Measurements from ENCODE around the gene SLC24A3.

DNA sequence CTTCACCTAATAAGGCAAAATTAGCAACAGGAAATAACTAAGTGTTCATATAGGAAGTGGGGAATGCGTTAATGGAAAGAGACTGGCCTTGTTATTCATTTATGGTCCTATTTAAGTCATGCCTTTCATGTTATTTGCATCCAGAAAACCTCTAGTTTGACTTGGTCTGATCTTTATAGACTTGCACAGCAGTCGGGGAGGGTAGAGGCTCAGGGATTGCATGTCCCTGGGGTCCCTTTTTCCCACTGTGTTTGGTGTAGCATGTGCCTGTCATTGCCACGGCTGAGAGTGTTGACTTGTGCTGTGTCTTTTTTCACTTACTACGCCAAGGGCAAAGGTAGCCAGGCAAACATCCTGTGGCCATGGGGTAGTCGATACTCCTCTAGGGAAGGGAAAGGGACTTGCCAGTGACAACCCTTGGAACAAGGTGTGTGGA, 440.2 kb downstream of the SLC24A3 start:
- TF ChIP-seq, protein P1, sequence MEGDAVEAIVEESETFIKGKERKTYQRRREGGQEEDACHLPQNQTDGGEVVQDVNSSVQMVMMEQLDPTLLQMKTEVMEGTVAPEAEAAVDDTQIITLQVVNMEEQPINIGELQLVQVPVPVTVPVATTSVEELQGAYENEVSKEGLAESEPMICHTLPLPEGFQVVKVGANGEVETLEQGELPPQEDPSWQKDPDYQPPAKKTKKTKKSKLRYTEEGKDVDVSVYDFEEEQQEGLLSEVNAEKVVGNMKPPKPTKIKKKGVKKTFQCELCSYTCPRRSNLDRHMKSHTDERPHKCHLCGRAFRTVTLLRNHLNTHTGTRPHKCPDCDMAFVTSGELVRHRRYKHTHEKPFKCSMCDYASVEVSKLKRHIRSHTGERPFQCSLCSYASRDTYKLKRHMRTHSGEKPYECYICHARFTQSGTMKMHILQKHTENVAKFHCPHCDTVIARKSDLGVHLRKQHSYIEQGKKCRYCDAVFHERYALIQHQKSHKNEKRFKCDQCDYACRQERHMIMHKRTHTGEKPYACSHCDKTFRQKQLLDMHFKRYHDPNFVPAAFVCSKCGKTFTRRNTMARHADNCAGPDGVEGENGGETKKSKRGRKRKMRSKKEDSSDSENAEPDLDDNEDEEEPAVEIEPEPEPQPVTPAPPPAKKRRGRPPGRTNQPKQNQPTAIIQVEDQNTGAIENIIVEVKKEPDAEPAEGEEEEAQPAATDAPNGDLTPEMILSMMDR (conservative IDR thresholded peaks at IDR 0.05; ENCODE audit: low read length): no peak
- TF ChIP-seq EZH2phosphoT487 (IDR thresholded peaks at IDR 0.05; ENCODE audit: borderline replicate concordance, low read depth, low read length): no peak

Measured in OCI-LY7 (cell line).